Stimulated activated naive CD8-positive, alpha-beta T cell treated with anti-CD3 and anti-CD28 coated beads, Interleukin-15, Interleukin-2, amounts not matched to agents 100 ng/mL and 50 ng/mL, for 24 hours (primary cell): ENCODE measurements around the gene SGK1.

Experiments
- H3K27ac Mint-ChIP-seq: one replicate; pipeline ENCODE4 v1.8.0; 2021; ENCODE audit warnings: mild to moderate bottlenecking, mixed read lengths
- H3K27me3 Mint-ChIP-seq: one replicate; pipeline ENCODE4 v1.8.0; 2021; ENCODE audit warnings: mixed read lengths
- H3K36me3 Mint-ChIP-seq: one replicate; pipeline ENCODE4 v1.8.0; 2021; ENCODE audit warnings: low read depth, mixed read lengths
- H3K4me1 Mint-ChIP-seq: one replicate; pipeline ENCODE4 v1.8.0; 2021; ENCODE audit warnings: low read depth, mixed read lengths
- H3K4me3 Mint-ChIP-seq: one replicate; pipeline ENCODE4 v1.8.0; 2021; ENCODE audit warnings: mild to moderate bottlenecking, mixed read lengths
- H3K9me3 Mint-ChIP-seq: one replicate; pipeline ENCODE4 v1.8.0; 2021; ENCODE audit warnings: mixed read lengths

The SGK1 gene

DNA sequence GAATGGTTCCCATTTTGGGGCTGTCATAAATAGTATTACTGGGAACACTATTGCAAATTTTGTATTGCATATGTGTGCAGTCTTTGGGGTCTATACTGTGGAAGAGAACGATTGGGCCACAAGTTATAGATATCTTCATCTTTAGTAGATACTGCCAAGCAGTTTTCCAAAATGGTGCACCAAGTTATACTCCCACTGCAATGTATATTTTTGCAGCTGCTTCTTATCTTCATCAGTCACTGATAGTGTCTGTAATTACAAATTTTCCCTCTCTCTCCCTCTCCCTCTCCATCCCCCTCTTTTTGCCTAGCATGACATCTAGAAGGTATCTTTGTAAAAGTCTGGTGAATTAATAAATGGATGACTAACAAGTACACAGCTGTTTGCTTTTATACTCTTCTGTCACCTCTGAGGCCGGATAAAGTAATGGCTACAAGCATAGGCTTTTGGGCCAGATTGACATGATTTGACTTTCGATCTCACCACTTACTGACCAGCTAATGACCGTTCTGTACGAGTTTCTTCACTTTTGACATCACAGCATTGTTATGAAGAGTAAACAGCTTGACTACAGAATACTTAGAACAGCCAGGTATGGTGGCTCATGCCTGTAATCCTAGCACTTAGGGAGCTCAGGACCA lies 152.2 kb downstream of the SGK1 start:
- Mint-ChIP-seq H3K9me3 (no peaks in the 10 kb centered on the region), H3K36me3 (peaks cover 30% of the 10 kb centered on the region), H3K27me3 (no peaks in the 10 kb centered on the region), H3K4me1 (peaks cover 12% of the 10 kb centered on the region), H3K27ac (no peak overlapping the region), H3K4me3 (no peak overlapping the region)

- H3K4me1 Mint-ChIP-seq = no peaks in the 10 kb centered on the region
Observed at GRCh38 chr6:134164300-134164699, 153.6 kb downstream of the SGK1 start.

DNA sequence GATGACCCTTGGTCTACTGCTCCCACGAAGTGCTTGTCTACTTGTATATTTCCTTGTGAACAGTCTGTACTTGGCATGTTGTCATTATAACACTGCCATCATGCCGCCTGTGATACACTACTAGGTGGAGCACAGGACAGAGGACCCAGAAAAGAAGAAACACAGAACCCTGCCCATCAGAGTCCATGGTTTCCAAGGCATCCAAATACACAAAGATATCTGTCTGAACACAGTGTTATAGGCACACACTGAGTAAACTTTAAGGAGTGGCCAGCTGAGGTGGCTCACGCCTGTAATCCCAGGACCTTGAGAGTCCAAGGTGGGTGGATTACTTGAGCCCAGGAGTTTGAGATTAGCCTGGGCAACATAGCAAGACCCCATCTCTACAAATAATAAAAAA lies 155.0 kb downstream of the SGK1 start:
- Mint-ChIP-seq H3K27me3 (no peaks in the 10 kb centered on the region), H3K4me1 (no peaks in the 10 kb centered on the region), H3K36me3 (peaks cover 4% of the 10 kb centered on the region), H3K4me3 (no peak overlapping the region), H3K27ac (no peak overlapping the region), H3K9me3 (no peaks in the 10 kb centered on the region)

More at GRCh38 chr6:134164300-134164699, 153.6 kb downstream of the SGK1 start:
- Mint-ChIP-seq H3K9me3 (no peaks in the 10 kb centered on the region), H3K4me3 (no peak overlapping the region), H3K36me3 (peaks cover 17% of the 10 kb centered on the region), H3K27me3 (no peaks in the 10 kb centered on the region), H3K27ac (no peak overlapping the region)

DNA sequence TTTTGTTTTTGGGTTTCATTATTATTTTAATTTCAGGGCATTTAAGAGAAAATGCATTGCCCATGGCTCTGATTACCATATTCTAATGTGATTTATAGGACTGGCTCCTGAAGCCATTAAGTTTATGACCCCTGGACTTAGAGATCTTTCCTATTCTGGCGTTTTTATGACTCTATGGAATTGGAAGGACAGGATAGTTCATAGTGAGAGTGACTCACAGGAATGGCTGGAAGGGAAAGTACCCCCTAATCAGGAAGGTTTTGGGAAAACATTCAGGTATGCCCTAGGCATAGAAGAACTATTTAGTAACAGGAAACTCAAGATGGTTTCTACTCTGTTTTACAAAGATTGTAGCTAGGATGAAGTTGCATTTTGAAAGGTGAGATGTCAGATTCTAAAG lies 156.9 kb downstream of the SGK1 start:
- H3K27ac Mint-ChIP-seq = no peak overlapping the region
- no peaks in the 10 kb centered on the region for H3K9me3 Mint-ChIP-seq
- no peak overlapping the region for H3K4me3 Mint-ChIP-seq
- H3K4me1 Mint-ChIP-seq = no peaks in the 10 kb centered on the region
- no peaks in the 10 kb centered on the region for H3K27me3 Mint-ChIP-seq
- no peaks in the 10 kb centered on the region for H3K36me3 Mint-ChIP-seq

DNA sequence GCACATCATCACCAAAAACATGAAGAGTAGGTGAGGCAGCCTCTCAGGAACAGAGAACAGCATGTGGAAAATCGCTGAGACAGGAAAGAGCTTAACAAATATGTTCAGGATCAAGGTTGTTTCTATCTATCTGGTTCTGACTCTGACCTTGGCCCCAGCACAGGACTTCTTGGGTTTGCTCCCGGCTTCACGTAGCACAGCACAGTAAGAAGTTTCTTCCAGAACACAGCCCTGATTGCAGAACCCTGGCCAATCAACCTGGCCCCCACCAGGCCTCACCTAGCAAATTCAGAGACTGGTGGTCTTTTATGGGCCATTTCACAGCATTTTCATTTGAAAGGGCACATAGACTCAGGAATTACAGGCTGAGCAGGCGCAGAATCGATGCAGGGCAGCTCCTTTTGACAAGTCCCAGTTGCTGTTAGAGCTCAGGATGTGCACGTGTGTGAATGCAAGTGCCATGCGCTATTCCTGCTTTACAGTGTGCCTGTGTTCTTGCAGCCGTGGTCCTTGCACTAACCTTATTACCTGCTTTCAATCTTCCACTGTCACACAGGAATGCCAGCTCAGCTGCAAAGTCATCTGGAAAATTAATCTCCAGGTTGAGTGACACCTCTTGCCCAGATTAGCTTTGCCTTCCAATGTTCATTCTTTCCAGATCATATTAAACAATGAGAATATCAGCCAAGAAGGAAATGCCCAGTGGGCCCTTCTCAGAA lies 165.0 kb downstream of the SGK1 start:
- no peaks in the 10 kb centered on the region for H3K27me3 Mint-ChIP-seq
- no peaks in the 10 kb centered on the region for H3K9me3 Mint-ChIP-seq
- no peaks in the 10 kb centered on the region for H3K36me3 Mint-ChIP-seq
- H3K4me3 Mint-ChIP-seq = no peak overlapping the region
- H3K27ac Mint-ChIP-seq = no peak overlapping the region
- H3K4me1 Mint-ChIP-seq = no peaks in the 10 kb centered on the region

DNA sequence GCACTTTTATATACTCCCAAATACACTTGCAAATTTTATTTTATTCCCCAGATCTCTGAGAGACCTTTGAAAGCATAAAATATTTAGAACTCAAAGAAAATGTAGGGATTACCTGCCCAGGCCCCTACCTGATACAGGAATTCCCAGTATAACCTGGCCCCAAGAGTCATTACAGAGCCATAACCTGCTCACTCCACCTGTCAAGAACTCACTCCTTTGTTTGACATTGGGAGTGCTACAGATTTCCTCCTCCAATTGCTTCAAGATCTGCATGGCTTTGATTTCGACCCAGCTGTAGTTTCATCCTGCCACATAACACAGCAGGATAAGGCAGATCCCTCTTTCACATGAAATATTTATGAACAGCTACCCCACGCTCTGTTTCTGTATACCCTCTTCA lies 169.3 kb downstream of the SGK1 start:
- H3K27me3 Mint-ChIP-seq = no peaks in the 10 kb centered on the region
- H3K4me1 Mint-ChIP-seq = no peaks in the 10 kb centered on the region
- H3K27ac Mint-ChIP-seq = no peak overlapping the region
- H3K4me3 Mint-ChIP-seq = no peak overlapping the region
- H3K9me3 Mint-ChIP-seq = no peaks in the 10 kb centered on the region
- no peaks in the 10 kb centered on the region for H3K36me3 Mint-ChIP-seq

- H3K9me3 Mint-ChIP-seq = no peaks in the 10 kb centered on the region
- no peak overlapping the region for H3K4me3 Mint-ChIP-seq
- no peaks in the 10 kb centered on the region for H3K27me3 Mint-ChIP-seq
- H3K36me3 Mint-ChIP-seq = no peaks in the 10 kb centered on the region
- no peak overlapping the region for H3K27ac Mint-ChIP-seq
- H3K4me1 Mint-ChIP-seq = no peaks in the 10 kb centered on the region
Observed at GRCh38 chr6:134147034-134147533, 170.8 kb downstream of the SGK1 start.

GRCh38 chr6:134146268-134147033 lies 171.5 kb downstream of the SGK1 start:
- Mint-ChIP-seq H3K27me3 (no peaks in the 10 kb centered on the region), H3K27ac (no peak overlapping the region), H3K4me1 (no peaks in the 10 kb centered on the region), H3K36me3 (no peaks in the 10 kb centered on the region), H3K4me3 (no peak overlapping the region), H3K9me3 (no peaks in the 10 kb centered on the region)

DNA sequence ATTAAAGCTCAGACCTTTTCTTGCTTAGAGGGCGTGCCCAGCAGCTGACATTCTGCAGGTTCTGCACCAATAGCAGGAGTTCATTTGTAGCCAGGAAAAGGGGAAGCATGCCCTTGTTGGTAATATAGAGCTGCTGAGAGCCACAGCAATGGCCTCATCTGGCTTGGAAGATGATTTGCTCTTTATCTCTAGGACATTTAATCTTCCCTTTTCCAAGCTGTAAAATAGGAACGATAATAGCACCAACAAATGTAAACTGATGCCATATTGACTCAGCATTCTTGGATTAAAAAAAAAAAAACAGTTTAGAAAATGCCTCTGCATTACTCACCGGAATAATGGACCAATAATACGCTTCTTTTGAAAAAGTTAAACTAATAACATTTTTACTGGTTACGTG lies 172.1 kb downstream of the SGK1 start:
- Mint-ChIP-seq H3K4me3 (no peak overlapping the region), H3K27ac (no peak overlapping the region), H3K4me1 (no peaks in the 10 kb centered on the region), H3K9me3 (no peaks in the 10 kb centered on the region), H3K27me3 (no peaks in the 10 kb centered on the region), H3K36me3 (no peaks in the 10 kb centered on the region)

DNA sequence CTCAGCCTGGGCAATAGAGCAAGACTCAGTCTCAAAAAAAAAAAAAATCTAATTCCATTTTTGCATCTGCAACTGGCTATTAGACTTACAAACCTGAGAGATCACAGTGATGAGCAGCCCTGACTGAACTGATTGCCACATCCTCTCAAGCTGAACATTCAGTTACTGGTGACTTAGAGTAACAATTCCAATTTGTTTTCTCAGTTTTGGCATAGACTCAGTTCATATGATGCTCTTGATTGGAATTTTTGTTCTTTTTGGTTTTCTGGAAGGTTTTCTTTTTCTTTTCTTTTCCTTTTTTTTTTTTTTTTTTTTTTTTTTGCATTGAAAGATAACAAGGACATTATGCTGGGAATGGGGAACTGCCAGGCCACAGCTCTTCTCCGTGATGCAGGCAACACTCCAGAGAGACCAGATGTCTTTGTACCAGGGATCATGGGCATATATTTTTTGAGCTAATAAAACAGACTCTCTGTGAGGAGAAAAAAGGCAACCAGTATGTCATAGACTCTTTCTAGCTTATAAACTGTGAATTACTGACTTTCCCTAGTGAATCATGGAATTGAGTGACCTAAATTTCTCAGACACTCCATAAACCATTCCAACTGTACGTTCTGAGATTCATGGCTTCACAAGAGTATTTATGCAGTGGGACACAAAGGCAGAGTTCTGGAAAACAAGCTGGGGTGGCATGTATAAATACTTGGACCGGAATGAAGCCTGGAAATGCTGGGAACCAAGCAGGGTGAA lies 179.5 kb downstream of the SGK1 start:
- H3K4me3 Mint-ChIP-seq = no peak overlapping the region
- H3K27ac Mint-ChIP-seq = no peak overlapping the region
- H3K27me3 Mint-ChIP-seq = no peaks in the 10 kb centered on the region
- H3K4me1 Mint-ChIP-seq = no peaks in the 10 kb centered on the region
- no peaks in the 10 kb centered on the region for H3K36me3 Mint-ChIP-seq
- H3K9me3 Mint-ChIP-seq = no peaks in the 10 kb centered on the region

- Mint-ChIP-seq H3K4me3 (no peak overlapping the region), H3K36me3 (no peaks in the 10 kb centered on the region), H3K4me1 (no peaks in the 10 kb centered on the region), H3K9me3 (peaks cover 10% of the 10 kb centered on the region), H3K27me3 (no peaks in the 10 kb centered on the region), H3K27ac (no peak overlapping the region)
Observed at GRCh38 chr6:134134654-134135053, 183.3 kb downstream of the SGK1 start.

DNA sequence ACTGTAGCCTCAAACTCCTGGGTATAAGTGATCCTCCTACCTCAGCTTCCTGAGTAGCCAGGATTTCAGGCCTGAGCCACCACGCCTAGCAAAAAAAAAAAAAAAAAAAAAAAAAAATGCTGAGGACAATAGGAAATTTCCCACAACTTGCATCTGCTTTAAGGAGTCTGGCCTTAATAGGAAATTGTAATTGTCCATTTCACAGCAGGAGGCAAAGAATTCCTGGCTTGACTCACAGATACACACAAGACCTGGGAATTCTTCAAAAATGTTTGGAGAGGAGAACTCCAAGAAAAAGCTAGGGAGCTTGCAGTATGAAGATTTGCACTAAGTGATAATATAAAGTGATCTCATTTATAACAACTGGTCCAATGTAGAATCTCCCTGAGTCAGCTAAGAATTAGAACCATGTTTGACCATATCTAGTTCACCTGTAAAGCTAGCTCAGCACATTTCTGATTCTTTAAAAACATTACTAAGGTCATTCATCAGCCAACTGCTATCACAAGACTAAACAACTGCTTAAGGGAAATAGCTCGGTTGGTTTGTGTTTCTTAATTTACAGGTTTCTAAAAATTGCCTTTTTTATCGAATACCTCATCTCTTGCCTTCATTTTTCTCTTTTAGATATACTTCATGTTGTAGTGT lies 185.3 kb downstream of the SGK1 start:
- Mint-ChIP-seq H3K9me3 (peaks cover 10% of the 10 kb centered on the region), H3K27ac (no peak overlapping the region), H3K4me1 (no peaks in the 10 kb centered on the region), H3K4me3 (no peak overlapping the region), H3K27me3 (no peaks in the 10 kb centered on the region), H3K36me3 (no peaks in the 10 kb centered on the region)

GRCh38 chr6:134131530-134132139 lies 186.3 kb downstream of the SGK1 start:
- H3K4me3 Mint-ChIP-seq = no peak overlapping the region
- H3K4me1 Mint-ChIP-seq = no peaks in the 10 kb centered on the region
- H3K9me3 Mint-ChIP-seq = peaks cover 10% of the 10 kb centered on the region
- H3K27ac Mint-ChIP-seq = no peak overlapping the region
- no peaks in the 10 kb centered on the region for H3K27me3 Mint-ChIP-seq
- no peaks in the 10 kb centered on the region for H3K36me3 Mint-ChIP-seq

DNA sequence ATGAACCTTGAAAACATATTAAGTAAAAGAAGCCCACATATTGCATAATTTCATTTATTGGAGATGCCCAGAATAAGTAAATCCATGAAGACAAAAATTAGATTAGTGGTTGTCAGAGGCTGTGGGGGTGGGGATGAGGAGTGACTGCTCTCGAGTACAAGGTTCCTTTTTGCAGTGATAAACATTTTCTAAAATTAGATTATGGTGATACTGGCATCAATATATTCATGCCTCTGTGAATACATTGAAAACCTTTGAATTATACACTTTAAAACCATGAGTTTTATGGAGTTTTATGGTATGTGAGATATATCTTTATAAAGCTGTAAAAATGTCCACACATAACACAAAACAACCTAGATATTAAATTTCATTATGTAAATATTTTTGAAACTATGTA lies 189.8 kb downstream of the SGK1 start:
- Mint-ChIP-seq H3K36me3 (no peaks in the 10 kb centered on the region), H3K9me3 (peaks cover 10% of the 10 kb centered on the region), H3K27me3 (no peaks in the 10 kb centered on the region), H3K4me1 (no peaks in the 10 kb centered on the region), H3K27ac (no peak overlapping the region), H3K4me3 (no peak overlapping the region)
